DMS79 (cell line): Measurements from ENCODE around the gene CGN.

Experiments
- DNase-seq: peaks from one replicate; lab custom pipeline; 2025; lab: John Stamatoyannopoulos, UW

Gene CGN

GRCh38 chr1:151553659-151554058 lies 42.5 kb downstream of the CGN start:
- no peak for DNase-seq

DNA sequence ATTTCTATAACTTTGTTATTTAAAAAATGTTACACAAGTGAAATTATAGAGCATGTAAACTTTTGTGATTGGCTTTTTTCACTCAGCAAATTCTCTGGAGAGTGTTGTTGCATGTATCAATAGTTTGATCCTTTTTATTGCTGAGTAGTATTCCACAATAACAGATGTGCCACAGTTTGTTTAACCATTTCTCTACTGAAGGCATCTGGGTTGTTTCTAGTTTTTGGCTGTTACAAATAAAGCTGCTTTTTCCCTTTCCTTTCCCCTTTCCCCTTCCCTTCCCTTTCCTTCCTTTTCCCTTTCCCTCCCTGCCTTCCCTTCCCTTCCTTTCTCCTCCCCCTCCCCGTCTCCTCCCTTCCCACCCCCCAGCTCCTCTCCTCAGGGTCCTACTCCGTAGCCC lies 44.9 kb downstream of the CGN start:
- DNase-seq, result no peak

- DNase-seq, result no peak
Measured at GRCh38 chr1:151562661-151563060, 51.5 kb downstream of the CGN start.

DNA sequence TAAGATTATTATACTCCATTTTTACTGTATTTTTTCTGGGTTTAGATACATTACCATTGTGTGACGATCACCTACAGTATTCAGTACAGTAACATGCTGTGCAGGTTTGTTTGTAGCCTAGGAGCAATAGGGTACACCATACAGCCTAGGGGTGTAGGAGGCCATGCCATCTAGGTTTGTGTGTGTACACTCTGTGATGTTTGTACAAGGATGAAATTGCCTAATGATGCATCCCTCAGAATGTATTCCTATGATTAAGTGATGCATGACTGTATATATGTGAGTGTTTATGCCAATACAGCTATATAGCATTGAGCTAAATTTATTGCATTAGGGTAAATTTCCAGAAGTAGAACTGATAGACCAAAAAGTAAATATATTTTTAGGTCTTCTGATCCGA lies 52.2 kb downstream of the CGN start:
- no peak for DNase-seq

DNA sequence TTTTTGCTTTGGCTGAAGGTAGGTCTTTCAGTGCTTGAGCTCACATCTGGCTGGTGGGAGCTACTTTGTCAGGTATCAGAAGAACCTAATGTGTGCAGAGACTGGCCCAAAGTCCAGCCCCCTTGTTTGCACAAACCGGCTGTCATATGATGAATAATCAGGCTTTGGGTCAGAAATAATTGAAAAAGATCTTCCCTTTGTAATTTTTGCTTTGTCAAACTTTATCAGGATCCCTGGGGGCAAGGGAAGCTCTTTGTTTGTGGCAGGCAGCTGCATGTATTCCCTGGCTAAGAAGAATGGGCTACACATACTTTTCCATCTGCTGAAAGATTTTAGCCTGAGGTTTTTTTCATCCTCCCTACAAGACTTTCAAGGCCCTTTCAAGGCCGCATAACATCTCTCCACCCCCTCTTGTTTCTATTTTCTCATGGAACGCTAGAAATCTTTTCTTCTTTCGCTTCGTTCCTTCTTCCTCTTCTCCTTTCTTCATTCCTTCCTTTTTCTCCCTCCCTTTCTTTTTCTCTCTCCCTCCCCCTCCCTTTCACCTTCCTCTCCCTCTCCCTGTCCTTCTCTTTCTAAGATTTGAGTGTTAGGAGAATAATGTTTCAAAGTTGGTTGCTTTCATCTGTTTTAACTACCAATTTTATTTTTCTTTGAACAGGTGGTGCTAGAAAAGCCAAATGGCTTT lies 54.5 kb downstream of the CGN start:
- DNase-seq, result no peak

DNA sequence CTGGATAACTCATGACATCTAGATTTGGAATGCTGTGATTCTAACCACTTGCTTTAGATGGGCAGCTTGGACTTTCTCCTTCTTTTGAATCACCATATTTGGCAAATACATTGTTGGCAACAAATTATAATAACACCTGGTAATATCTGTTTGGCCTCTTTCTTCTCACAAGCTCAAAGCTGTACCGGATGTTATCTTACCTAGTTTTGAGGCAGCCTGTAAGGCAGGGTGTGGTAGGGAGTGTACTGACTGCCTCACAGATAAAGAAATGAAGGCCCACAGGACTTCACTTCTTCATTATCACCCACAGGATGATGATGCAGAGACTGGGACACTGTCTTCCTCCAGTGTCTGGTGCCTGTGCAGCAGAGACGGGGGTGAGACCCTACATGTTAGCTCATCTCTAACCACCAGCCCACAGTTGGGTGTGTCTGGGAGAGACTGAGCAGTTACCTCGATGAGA lies 57.5 kb downstream of the CGN start:
- no peak for DNase-seq

GRCh38 chr1:151570819-151571218 lies 59.6 kb downstream of the CGN start:
- no peak for DNase-seq

DNA sequence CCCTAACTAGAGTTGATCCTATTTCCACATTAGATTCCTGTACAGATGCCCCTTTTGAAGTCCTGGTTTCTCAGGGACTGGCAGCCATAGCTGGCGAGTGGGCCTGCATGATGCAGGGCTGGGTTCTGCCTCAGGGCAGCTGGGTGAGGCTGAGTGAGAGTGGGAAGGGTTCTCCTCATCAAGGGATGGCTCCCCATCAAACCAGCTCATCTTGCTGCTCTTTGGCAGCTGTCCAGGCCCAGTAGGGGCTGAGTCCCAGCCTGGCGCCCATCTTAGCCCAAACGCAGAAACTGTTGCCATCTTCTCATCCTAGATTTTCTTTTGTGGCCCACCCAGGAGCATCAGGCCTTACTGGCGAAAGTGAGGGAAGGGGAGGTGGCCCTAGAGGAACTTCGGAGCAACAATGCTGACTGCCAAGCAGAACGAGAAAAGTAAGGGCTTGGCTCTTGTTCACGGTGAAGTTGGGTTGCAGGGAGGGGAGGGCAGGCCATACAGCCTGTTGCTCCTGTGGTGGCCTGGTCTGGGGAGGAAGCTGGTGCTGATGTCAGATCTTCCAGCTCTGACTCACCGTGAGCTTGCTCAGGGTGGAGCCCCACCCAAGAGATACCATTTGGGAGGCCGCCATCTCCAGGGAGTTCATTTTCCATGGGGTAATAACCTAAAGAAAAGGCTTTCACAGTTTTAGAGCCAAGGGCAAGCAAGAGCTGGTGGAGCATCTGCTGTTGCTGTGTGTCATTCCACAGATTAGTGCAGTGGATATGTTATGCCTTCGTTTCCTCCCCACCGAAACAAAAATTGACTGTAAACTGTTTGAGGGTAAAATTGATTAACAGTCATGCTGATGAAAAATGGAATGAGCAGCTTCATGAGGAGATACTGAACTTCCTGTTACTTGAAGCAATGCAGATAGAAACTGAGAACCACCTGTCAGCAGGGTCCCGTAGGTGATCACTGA lies 63.7 kb downstream of the CGN start:
- no peak for DNase-seq

- DNase-seq, result no peak
Measured at GRCh38 chr1:151577173-151577572, 66.0 kb downstream of the CGN start.

DNA sequence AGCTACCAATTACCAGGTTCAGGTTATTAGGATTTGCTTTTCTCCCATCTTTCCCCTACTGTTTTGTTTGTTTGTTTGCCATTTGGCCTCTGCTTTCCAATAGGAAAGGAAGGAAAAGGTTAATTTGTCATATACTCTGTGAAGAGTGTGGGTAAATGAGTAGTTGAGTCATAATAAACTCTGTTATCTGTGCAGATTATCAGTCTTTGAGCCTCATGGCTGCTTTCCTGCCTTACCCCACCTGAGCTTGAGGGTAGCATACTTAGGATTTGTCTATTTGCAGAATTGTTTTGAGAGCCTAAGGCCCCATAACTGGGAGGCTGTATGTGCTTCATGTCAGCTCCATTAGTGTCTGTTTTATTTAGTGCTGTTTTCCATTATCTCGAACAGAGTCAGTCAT lies 67.8 kb downstream of the CGN start:
- no peak for DNase-seq

GRCh38 chr1:151579436-151580225 lies 68.4 kb downstream of the CGN start:
- DNase-seq, result no peak

- DNase-seq, result no peak
Measured at GRCh38 chr1:151581451-151581850, 70.3 kb downstream of the CGN start.

DNA sequence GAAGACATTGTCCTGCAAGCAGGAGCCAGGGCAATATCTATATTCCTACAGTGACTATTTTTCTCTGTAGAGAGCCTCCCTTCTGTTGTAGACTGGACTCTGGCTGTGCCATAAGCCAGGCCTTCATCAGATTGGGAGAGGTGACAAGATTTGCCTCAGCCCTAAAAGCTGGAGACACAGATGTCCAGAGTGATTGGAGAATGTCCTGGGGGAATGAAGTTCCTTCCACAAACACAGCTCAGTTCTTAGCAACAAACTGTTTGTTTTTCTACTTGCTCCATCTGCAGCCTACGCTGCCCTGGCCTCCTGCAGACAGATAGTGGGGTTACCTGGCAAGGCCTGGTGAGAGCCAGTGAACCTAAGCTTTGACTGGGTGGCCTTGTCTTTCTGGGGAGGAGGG lies 70.7 kb downstream of the CGN start:
- no peak for DNase-seq

DNA sequence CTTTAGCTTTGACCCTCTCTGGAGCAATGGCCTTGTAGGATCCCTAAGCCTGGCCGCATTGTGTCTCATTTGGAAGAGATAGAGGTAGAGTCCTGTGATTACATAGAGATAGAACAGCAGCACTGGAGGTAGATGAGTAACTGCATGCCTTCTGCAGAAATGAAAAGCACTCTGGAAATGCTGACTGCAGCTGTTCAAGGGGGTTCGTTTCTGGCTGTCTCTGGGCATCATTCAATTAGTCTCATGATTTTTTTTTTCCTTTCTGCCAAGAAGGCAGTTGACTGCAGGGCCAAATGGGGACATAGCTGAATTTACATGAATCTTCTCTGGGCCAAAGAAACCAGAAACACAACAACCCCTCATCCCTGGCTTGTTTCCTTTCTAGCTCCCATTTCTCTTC lies 72.6 kb downstream of the CGN start:
- no peak for DNase-seq

GRCh38 chr1:151584278-151584677 lies 73.1 kb downstream of the CGN start:
- no peak for DNase-seq

GRCh38 chr1:151584780-151585179 lies 73.6 kb downstream of the CGN start:
- DNase-seq, result no peak

- DNase-seq, result no peak
Measured at GRCh38 chr1:151585622-151586021, 74.4 kb downstream of the CGN start.
